ENCODE results near the gene MAD1L1.

DNA sequence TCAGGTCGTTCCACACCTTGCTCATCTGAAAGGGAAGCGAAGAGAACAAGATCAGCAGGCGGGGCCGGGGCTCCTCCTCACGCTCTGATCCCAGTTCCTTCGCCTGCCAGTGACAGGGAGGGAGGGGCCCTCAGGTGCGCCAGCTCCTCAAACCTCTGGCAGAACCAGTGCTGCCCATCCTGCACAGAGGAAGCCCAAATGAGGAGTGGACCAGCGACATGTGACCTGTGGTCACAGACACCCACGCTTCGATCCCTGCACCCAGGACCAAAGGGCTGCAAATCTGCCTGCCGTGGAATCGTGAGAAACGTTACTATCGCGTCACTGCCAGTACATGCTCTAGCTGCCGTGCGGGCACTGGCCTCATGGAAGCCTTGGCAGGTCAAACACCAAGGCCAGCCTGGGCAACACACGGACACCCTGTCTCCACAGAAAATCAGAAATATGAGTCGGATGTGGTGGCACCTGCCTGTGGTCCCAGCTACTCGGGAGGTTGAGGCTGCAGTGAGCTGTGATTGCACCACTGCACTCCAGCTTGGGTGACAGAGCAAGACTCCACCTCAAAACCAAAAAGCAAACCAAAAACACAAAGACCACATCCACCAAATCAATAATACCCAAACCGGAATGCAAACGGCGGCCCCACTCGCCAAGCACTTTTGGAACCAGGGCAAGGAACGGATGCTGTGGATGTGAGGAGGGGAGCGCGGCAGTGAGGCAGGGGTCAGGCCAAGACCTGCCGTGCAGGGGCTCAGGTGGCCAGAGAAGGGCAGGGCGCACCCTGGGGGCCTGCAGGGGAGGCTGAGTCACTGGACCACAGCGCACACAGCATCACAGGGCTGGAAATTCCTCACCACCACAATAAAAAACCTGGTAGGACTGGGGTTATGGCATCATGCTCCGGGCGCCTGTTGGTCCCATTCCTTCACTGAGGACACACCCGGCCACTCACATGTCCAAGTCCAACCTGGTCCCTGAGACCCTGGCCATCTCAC, 22.7 kb upstream of the MAD1L1 start:
- TF ChIP-seq, protein P1, sequence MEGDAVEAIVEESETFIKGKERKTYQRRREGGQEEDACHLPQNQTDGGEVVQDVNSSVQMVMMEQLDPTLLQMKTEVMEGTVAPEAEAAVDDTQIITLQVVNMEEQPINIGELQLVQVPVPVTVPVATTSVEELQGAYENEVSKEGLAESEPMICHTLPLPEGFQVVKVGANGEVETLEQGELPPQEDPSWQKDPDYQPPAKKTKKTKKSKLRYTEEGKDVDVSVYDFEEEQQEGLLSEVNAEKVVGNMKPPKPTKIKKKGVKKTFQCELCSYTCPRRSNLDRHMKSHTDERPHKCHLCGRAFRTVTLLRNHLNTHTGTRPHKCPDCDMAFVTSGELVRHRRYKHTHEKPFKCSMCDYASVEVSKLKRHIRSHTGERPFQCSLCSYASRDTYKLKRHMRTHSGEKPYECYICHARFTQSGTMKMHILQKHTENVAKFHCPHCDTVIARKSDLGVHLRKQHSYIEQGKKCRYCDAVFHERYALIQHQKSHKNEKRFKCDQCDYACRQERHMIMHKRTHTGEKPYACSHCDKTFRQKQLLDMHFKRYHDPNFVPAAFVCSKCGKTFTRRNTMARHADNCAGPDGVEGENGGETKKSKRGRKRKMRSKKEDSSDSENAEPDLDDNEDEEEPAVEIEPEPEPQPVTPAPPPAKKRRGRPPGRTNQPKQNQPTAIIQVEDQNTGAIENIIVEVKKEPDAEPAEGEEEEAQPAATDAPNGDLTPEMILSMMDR (IDR thresholded peaks at IDR 0.05), result no peak
- TF ChIP-seq POLR2A (IDR thresholded peaks at IDR 0.05), result no peak
